Upper lobe of left lung (tissue), 4 donors: ENCODE results near the gene MYO19.

Experiments used
- CTCF ChIP-seq, 6 experiments: fragments of 450-650 bp in 4 of 6; fragments of 200-600 bp in 2 of 6; sonication (generic) in 2 of 6; IDR thresholded peaks; one replicate each; pipeline ENCODE4 v1.5.1; 2016 to 2019; ENCODE audit warnings: antibody characterized with exemption in 6 of 6
- EP300 ChIP-seq, 4 donors: sonication (generic); formaldehyde crosslinking; IDR thresholded peaks; one replicate each; pipeline ENCODE4 v1.5.1; 2017; ENCODE audit warnings: antibody characterized with exemption in 4 of 4, control low read depth in 2 of 4
- POLR2A ChIP-seq, 4 donors: fragments of 450-650 bp; IDR thresholded peaks; one replicate each; pipeline ENCODE4 v1.5.1; 2016 to 2017; ENCODE audit warnings: antibody characterized with exemption in 4 of 4, mild to moderate bottlenecking in 2 of 4
- POLR2AphosphoS5 ChIP-seq, 2 donors: sonication (generic); formaldehyde crosslinking; IDR thresholded peaks; one replicate each; pipeline ENCODE4 v1.5.1; 2017; ENCODE audit warnings: antibody characterized with exemption in 2 of 2

GRCh38 chr17:36534840-36535668 is at the start of gene MYO19, which contains the start of gene PIGW:
- TF ChIP-seq EP300 (IDR thresholded peaks at IDR 0.05) (peak in 1 of 4 donors; percentile 71), POLR2A (IDR thresholded peaks at IDR 0.05) (peak in 3 of 4 donors; percentile 29 to 93 (median 89)), CTCF (IDR thresholded peaks at IDR 0.05) (peak in 4 of 6 experiments; percentile 19 to 33 (median 23)), POLR2AphosphoS5 (IDR thresholded peaks at IDR 0.05) (peak; percentile 90 to 97)
